Sigmoid colon (tissue), 4 donors: ENCODE data around the gene ADARB1.

Source experiments
- EP300 ChIP-seq, 4 donors: sonication (generic); formaldehyde crosslinking; IDR thresholded peaks; one replicate each; pipeline ENCODE4 v1.6.1; 2017; ENCODE audit warnings: antibody characterized with exemption in 4 of 4
- POLR2A ChIP-seq, 2 donors: fragments of 450-650 bp; IDR thresholded peaks; one replicate each; pipeline ENCODE4 v1.6.1; 2016; ENCODE audit warnings: antibody characterized with exemption in 2 of 2, mild to moderate bottlenecking in 2 of 2, moderate library complexity in 2 of 2
- POLR2AphosphoS5 ChIP-seq, 4 donors: sonication (generic); formaldehyde crosslinking; IDR thresholded peaks; one replicate each; pipeline ENCODE4 v1.6.1; 2017; ENCODE audit warnings: antibody characterized with exemption in 4 of 4
- TF ChIP-seq, protein P1 (sequence below), 4 experiments: fragments of 450-650 bp in 3 of 4; fragments of 200-600 bp in 1 of 4; IDR thresholded peaks; one replicate each; pipeline ENCODE4 v1.5.1; 2016 to 2019; ENCODE audit warnings: antibody characterized with exemption in 4 of 4, mild to moderate bottlenecking in 3 of 4, moderate library complexity in 2 of 4

DNA sequence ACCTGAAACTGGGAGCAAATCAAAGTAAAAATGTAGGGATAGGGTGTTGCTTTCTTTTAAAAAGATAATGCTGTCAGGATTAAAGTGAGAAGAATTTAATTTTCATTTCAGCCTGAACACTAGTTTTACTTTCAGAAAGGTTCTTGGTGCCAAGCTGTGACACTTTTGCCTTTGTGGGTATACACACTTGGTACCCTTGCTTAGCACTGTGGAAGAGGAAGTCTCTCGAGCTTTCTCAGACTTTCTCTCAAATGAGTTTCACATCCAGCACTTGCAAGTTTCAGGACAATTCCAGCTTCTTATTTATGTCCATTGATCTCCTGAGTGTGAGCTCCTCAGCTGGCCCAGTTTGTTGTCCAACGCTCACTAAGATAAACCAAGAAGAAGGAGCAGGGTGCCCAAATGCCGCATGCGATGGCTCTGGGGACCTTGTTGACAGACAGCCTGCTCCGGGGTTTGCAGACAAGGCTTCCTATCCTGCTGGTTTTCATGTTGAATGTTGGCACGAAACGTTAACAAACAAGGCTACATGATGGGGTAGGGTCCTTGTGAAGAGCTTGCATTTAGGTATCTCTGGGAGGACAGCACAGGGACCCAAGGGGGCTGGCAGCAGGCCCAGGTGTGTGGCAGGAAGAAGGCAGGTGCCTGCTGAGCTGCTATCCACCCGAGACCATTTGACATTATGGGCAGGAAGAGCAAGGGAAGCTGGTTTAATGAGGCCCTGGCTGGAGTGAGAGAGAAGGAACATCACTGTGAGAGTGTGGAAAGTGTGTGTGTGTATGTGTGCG lies 133.7 kb downstream of the ADARB1 start:
- TF ChIP-seq, protein P1, sequence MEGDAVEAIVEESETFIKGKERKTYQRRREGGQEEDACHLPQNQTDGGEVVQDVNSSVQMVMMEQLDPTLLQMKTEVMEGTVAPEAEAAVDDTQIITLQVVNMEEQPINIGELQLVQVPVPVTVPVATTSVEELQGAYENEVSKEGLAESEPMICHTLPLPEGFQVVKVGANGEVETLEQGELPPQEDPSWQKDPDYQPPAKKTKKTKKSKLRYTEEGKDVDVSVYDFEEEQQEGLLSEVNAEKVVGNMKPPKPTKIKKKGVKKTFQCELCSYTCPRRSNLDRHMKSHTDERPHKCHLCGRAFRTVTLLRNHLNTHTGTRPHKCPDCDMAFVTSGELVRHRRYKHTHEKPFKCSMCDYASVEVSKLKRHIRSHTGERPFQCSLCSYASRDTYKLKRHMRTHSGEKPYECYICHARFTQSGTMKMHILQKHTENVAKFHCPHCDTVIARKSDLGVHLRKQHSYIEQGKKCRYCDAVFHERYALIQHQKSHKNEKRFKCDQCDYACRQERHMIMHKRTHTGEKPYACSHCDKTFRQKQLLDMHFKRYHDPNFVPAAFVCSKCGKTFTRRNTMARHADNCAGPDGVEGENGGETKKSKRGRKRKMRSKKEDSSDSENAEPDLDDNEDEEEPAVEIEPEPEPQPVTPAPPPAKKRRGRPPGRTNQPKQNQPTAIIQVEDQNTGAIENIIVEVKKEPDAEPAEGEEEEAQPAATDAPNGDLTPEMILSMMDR (IDR thresholded peaks at IDR 0.05): no peak
- TF ChIP-seq POLR2AphosphoS5 (IDR thresholded peaks at IDR 0.05) (no peak), POLR2A (IDR thresholded peaks at IDR 0.05) (no peak), EP300 (IDR thresholded peaks at IDR 0.05) (no peak)
